Dermis microvascular lymphatic vessel endothelial cell (primary cell): Measurements from ENCODE around the gene XYLT1. TPM values are rescaled to one million over a fixed set of nuclear protein-coding genes. Genes with fewer than 3 reads are reported as not detected.

Experiments used
- DNase-seq, 2 donors: peaks; one replicate each; pipeline versions ENCODE4 v3.0.0 to v3.0.0-alpha.2; 2010; ENCODE audit warnings: low read depth in 2 of 2
- total RNA-seq: library from RNA; depleted of rRNA; stranded (reverse); fragments of >200 nt; gene quantifications from 2 replicates; pipeline ENCODE4 v1.2.1, GENCODE V29; 2014

Gene XYLT1
- total RNA-seq, 1 donor from 2014 or later: 0.51 TPM

DNA sequence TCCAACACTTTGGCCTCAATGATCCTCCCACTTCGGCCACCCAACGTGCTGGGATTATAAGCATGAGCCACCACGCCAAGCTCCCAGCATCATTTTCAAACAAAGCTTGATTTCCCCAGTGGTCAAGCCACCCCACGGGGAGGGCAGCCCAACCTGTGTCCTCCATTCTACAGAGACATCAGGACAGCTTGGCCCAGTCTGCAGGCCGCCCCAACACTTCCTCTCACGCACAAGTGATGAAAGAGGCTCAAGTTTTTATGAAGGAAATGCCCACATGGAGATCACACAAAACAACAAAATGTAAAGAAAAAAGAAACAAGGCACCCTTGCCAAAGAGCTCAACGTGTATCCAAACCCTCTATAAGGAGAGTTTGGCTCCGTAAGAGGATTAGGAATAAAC lies 112.4 kb downstream of the XYLT1 start:
- DNase-seq: no peak

DNA sequence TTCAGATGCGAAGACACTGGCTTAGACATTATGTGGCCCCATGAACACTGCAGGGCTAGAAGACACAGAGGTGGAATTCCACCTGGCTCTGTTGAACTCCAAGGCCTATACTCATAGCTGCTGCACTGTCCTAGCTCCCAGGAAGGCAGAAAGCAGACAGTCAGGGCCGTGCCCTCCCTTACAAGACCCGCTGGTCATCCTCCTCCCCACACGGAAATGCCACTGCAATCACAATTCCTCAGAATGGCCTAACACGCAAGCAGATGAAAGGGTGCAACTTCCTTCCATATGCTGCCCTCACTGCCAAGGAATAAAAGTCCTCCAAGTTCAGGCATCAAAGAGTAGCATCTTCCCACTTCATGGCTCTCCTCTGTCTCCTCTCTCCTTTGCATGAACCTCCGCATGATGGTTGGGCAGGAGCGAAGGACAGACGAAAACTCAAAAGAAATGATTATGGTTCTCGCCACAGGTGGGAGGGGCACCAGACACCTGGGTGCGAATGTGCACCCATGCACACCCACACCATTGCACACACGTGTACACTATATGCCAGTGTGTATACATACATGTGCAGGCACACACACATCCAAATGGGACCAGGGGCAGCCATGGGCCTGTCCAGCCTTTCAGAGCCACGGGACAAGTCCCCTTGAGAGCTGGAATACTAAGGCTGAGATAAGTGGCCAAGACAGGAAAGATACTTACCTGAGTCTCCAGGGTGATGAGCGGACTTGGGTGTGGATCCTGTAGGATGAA lies 113.3 kb downstream of the XYLT1 start:
- no peak for DNase-seq

DNA sequence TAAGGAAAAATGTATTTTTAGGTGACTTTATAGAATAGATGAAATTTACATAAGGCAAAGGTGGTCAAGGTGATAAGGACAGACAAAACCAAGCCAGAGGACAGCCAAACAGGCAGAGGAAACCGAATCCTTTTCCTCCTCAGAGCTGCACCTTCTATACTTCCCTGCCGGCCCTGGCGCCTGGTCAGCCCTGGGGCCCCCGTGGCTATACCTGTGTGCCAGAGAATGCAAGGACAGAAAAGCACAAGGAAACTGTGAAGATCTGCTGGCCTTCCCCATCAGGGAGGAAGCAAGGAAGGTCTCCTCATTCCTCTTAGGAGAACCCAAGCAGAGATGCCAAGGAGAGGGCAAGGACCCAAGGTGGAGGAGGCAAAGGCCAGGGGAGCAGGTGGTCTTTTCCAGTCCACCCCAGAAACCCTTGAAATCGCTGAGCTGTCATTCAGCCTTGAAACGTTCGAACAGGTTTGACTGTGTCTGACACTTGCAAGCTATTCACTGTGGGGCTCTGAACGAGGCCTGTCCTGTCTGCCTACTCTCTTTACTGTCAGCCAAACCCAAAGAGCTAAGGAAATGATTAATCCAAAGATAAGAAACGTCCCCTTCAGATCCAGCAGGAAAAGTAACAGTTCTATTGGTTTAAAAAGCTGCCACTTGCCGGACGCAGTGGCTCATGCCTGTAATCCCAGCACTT lies 114.4 kb downstream of the XYLT1 start:
- no peak for DNase-seq

DNA sequence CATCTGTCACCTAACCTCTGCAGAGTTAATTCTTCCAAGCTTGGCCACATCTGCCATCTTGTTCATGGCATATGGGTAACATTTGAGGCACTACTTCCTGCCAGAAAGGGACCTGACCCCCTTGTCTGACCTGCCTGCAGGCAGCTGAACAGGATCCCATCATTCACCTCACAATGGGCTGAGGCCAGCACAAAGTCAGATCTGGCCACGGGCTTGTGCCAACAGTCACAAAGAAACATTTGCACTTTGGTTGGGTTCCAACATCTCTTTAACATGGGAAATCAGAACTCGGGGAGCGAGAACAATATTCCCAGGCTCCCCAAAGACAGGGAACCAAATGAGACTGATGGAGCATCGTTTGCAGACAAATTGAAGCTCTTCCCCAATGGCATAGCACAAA lies 116.1 kb downstream of the XYLT1 start:
- DNase-seq: peak in 1 of 2 donors; percentile 42

DNA sequence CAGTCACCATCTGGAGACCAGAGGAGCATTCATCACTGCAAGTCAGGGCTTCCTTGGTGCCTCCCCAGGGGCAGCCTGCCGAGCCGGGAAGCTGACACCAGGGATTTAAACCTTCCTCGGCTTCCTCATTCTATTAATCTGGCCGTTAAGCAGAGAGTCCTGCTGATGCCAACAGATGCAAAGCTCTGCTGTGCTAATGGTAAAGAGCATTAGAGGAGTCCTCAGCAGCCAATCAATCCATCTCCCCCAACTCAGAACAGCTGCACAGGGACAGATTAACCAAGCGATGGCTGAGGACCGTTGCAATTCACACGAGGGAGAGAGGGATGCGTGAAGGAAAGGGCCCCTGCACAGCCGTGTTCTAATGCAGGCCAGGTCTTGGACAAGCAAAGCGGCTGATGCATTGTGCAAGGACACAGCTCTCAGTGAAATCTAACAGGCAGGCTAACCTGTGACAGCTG lies 116.6 kb downstream of the XYLT1 start:
- no peak for DNase-seq

DNA sequence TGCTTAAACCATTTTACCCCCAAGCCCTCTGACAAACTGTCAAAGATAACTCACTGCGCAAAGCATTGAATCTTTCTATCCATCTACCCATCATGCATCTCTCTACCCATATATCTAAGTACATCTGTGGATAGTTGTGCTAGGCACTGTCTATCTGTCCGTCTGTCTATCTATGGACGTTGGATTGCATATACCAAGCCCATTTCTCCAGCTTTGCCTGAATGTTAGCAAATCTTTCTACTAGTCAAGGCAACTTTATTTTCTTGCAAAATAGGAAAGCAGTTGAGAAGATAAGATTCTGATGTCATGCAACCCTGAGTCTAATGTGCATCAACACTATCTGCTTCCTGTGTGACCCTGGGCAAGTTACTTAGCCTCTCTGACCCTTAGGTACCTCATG lies 117.2 kb downstream of the XYLT1 start:
- DNase-seq: no peak

DNA sequence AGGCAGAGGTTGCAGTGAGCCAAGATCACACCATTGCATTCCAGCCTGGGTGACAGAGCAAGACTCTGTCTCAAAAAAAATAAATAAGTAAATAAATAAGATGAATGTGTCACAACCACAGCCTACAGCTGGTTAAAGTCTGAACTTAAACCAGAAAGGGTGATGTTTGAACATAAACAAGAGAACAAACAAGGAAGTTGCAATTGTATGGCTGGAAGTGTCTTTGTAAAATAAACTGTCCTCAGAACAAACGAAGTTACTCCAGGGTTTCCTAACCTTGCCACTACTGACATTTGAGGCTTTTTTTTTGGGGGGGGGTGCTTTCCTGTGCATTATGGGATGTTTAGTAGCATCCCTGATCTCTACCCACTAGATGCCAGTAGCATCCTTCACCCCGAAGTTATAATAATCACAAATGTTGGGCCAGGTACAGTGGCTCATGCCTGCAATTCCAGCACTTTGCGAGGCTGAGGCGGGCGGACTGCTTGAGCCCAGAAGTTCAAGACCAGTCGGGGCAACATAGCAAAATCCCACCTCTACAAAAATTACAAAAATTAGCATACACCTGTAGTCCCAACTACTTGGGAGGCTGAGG lies 119.2 kb downstream of the XYLT1 start:
- DNase-seq: no peak

DNA sequence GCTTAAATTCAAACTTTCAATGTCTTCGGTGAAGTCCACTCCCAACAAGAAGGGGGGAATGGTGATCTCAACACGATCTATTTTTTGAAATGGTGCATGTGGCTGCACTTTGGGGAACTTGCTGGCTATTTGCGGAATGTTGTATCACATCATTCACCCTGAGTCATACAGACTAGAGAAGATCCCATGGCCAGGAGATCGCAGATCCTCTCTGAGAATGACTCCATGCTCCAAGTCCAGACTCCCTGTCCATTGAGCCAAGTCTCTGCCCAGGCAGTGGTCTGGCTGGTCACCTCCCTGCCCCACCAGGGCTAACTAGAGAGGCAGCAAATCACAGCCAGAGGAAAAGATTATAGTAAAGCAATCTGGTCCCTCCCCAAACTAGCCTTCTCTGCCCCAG lies 120.6 kb downstream of the XYLT1 start:
- no peak for DNase-seq

DNA sequence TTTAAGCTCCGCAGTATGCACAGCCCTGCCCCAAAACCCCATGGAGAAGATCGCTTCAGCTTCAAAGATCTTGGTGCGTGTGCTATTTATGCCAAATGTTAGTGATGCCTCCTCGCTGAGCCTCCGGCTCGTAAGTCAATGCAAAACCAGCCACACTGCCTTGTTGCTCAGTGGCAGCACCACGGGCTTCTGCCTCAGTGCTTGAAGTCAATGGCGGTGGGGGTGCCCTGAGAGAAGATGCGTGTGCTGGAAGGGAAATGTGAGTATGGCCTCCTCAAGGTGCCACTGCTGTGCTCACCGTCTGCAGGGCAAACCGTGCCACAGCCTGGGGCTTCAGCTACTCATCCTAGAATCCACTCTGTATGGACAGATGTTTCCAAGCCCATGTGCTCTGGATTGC lies 121.9 kb downstream of the XYLT1 start:
- DNase-seq: no peak

DNA sequence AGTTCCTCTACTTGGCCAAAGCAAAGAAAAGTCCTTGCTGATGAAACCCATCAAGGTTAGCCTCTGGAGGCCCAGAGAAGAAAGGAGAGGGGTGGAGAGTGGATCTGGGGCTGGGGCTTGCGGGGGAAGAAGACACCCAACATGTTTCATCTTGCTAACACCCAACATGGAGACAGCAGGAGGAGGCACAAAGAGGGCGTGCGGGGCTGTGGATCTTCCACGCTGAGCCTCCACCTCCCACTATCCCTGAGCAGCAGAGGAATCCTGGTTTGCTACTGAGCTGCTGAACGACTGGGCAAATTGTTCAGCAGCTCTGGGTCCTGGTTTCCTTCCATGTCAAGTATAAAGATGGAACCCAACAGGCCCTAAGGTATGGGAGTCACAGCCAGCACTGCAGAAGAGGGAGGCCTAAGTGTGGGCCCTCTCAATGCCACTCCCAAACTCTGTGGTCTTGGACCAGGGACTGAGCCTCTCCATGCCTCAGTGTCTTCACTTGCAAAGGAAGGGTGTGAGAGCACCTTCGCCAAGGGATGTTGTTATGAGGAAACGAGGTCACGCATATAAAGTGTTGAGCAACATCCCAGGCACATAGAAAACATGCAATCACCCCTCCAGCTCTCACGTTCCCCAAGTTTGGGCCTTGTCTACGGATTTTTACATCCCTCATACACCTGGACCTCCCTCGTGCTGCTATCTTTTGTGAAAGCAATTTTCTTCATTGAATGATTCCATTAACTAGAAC lies 122.5 kb downstream of the XYLT1 start:
- no peak for DNase-seq

DNA sequence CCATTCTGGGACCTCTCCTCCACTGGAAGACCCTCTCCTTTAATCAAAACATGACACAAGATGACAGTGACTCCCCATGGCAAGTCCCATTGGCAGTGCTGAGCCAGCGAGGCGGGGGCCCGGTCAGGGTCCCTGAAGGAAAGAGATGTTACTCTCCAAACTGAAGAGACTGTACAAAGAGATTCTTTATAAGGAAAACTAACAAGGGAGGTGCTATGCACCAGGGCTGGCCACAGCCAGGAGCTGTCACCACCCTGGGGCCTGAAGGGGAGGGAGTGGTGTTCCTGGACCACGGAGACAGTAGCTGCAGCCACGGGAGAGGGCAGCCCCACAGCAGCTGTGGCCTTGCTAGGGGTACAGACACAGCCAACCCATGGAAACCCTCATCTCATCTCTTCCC lies 123.1 kb downstream of the XYLT1 start:
- no peak for DNase-seq

DNA sequence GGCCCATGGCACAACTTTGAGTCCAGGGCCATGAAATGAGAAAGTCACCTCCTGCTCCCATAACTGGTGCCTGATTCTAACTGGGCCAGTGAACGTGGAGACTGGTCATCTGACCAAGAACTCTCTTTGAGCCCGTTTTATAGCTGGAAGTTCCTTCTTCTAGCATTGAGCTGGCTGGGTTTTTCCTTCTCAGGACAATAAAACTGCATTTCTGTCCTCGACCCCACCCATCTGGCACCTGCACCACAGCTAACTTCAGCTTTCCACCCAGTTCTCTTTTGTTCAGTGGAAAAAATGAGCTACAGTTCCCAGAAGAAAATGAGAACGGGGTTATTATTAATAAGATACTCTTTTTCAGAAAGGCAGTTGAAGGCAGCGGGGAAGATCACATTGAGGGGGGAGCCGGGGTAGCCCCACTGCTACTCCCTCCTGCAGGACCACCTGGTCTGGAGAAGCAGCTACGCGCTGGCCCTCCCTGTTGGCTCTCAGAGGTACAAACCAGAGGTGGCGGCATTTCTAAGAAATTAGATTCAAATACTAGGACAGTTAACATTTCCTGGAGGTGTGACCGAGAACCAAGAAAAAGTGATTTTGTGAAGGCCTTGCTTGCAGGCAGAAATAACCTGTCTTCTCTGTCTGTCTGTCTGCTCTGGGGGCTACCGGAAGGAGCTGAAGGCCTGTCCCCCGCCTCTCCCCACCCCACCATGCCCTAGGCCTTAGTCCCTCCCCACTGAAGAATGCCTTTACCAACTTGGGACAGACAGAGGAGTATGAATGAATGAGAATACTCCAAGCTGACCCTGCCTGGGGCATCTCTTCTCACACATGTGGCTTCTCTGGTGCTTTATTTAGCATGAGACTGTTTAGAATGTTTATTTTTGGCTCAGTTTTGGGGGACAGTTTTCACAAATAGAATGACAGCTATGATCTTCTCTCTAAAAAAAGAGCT lies 123.9 kb downstream of the XYLT1 start:
- DNase-seq: no peak

DNA sequence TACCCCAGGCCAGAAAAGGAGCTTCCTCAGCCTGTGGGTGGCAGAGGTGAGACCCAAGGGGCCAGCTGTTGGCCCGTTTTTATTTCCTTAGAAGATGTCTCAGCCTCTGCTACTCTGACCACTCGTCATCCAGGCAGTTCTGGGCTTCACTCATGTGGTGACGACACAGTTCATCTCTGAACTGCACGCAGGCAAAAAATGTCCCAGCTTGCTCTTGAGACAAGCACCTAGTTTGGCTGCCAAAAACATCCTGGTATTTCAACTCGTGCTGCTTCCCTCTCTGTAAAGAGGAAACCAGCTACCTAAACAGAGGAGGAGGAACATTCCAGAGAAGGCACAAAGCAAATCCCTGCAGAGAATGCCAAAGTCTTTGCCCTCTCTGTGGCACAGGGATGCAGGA lies 125.7 kb downstream of the XYLT1 start:
- DNase-seq: no peak

DNA sequence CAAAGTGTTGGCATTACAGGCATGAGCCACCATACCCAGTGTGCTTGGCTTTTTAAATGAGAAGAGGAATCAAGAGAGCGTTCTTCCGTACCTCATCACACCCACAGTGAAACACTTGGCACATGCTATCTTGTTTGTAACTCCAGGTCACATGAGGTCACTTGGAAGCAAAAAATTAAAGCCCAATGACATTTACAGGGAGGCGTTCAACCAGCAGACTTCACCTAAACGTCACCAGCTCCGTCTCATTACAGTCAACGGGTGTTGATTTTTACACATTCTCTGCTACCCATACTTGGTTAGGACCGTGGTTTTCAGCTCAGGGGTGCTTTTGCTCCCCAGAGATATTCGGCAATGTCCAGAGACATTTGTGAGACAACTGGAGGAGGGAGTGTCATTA lies 127.0 kb downstream of the XYLT1 start:
- no peak for DNase-seq

DNA sequence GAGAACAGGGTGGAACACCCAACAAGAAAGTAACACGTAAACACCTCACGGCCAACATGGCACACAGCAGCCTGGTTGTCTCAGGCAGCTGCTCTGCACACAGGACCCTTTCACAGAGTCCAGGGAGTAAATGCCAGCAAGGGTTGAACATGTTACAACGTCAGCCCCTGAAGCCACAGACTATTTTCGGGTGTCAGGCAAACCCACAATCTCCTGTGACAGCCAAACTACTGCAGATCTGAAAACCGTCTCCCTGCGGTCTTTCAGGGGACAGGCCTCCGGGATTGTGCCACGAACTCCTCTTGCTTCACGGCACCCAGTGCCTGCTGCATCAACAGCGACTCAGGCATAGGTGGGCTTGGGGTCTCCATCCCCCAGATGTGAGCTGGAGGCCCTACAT lies 127.7 kb downstream of the XYLT1 start:
- DNase-seq: no peak

DNA sequence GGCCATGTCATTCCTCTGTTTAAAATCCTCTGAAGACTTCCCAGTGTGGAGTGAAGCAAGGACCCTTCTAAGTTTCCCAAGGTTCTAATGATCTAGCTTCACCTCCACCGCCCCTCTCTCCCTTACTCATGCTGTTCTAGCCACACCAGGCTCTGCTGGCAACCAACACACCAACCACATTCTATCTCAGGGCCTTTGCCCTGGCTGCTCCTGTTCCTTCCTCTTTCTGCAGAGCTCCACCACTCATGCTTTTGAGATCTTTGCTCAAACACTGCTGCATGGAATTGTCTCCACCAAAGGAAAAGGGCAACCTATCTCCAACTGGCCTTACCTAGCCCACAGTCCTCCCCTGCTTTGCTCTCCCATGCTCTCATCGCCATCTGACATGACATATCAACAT lies 128.7 kb downstream of the XYLT1 start:
- no peak for DNase-seq

DNA sequence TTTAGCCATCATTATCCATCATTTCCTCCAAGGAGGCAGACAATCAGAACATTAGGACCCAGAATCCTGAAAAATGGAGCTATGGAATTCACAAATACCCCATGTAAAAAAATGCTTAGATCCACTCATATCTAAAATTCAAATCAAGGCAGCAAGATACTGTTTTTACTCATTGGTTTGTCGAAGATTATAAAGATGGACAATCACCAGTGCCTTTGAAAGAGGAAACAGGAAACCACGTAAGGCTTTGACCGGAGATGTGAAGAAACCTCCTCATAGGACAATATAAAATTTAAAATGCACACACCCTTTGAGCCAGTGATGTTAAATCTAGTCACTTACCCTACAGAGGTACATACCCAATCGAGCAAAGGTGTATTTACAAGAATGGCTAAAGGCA lies 130.0 kb downstream of the XYLT1 start:
- no peak for DNase-seq

DNA sequence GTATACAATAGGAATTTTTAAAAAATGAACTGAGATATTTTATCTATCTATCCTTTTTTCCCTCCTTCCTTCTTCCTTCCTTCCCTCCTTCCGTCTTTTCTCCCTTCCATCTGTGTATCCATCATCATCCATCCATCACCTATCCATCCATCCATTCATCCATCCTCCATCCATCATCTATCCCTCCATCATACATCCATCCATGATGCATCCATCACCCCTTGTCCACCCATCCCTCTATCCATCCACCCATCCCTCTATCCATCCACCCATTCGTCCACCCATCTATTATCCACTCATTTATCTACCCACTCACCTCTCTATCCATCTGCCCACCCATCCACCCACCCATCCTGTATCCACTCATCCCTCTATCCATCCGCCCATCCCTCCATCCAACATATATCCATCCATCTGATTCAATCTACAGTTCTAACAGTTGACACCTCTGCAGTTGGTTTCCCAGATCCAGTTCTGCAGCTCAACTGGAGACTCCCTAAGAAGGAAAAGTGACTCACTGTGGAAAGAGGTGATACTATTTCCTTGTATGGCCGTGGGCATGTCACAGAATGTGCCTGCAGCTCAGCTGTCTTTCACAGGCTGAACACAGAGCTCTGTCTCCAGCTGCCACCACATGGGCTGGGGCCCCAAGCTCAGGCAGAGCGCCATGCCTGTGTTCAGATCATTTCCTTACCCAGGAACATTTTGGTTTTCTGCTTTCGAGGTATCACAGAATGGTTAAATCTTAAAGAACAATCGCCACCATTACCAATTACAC lies 130.8 kb downstream of the XYLT1 start:
- DNase-seq: no peak

DNA sequence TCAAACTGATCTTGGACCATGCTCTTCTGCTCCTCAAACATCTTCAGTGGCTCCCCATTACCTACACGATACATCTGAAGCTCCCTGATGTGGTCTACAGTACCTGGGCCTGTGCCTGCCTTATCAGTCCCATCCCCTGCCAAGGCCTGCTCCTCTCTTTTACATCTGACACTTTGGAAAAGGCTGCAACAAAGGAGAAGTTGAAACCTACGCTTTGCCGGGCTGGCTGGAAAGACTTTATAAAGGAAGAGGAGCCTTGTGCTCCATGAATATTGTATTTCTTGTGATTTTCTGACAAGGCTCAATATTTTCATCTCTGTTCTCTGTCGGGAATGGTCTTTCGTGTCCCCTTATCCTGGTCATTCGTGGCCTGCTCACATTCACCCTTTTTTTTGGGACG lies 132.5 kb downstream of the XYLT1 start:
- no peak for DNase-seq

DNA sequence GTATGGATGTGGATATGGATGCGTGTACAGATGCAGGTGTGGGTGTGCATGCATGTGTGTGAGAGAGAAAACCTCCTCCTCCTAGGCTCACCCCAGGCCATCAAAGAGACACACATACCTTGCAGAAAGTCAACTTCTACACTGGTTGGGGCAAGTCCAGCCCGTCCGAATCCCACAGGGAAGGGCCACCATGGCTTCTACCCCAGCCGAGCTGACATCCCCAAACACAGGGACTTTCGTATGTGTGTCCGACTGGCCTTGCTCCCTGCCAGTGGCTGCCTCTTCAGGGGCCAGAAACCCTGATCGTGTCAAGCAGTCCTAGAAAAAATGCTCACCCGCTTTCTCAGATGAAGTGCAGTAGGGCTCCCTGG lies 134.2 kb downstream of the XYLT1 start:
- DNase-seq: no peak
